ENCODE measurements around the gene APOBEC3C. TPM values are rescaled to one million over a fixed set of nuclear protein-coding genes. Genes with fewer than 3 reads are reported as not detected.
A peak's percentile ranks its signal among the peaks of the same experiment; 100 is the strongest.

APOBEC3C gene
- total and polyA plus RNA-seq, 2 of the 4 experiments (the other 2 are of a cell fraction) = 6.6 to 32.0 TPM

- Histone ChIP-seq H3K14ac (replicated peaks; ENCODE audit: low read depth, low read length) (peak overlapping the region; percentile 55; the same call in 1 of the 2 replicates), H3K4me1 (ENCODE audit: control insufficient read depth, insufficient read depth, low read length) (peaks cover 8% of the 10 kb centered on the region), H3K4ac (ENCODE audit: low read depth, low read length) (peak overlapping the region; percentile 60), H2BK120ac (ENCODE audit: low read depth, low read length) (no peak overlapping the region), H3K9ac (ENCODE audit: low read depth, low read length) (no peak overlapping the region), H3K27me3 (ENCODE audit: control insufficient read depth, insufficient read depth, low read length) (no peaks in the 10 kb centered on the region), H4K20me1 (ENCODE audit: insufficient read depth, low read length) (no peaks in the 10 kb centered on the region), H3K56ac (ENCODE audit: extremely low read depth, insufficient read depth, low read length) (no peak overlapping the region), H4K91ac (ENCODE audit: insufficient read depth, low read depth, low read length) (peak overlapping the region; percentile 68), H4K8ac (ENCODE audit: low read depth in 2 of 2, low read length in 2 of 2) (peak overlapping the region; percentile 83 to 90; a peak in 3 of 4 replicates), H2AK5ac (ENCODE audit: low read depth, low read length) (peak overlapping the region; percentile 76; the same call in 1 of the 2 replicates), H3K9me3 (ENCODE audit: control insufficient read depth, insufficient read depth, low read length) (no peaks in the 10 kb centered on the region), H3K4me3 (ENCODE audit: insufficient read depth, low read depth, low read length) (no peak overlapping the region), H3K79me1 (ENCODE audit: low read depth in 1 of 2, low read length in 2 of 2) (peaks cover 0 to 19% of the 10 kb centered on the region in 2 experiments), H2BK20ac (ENCODE audit: low read depth, low read length) (no peak overlapping the region), H2BK15ac (ENCODE audit: low read depth, low read length) (no peak overlapping the region), H3K9me1 (ENCODE audit: insufficient read depth, low read length) (peaks cover 8% of the 10 kb centered on the region), H3K36me3 (ENCODE audit: control insufficient read depth, insufficient read depth, low read length) (peaks cover 13% of the 10 kb centered on the region; the same call in 1 of the 2 replicates), H4K5ac (ENCODE audit: low read depth, low read length) (peak overlapping the region; percentile 82), H3K23ac (ENCODE audit: low read depth, low read length) (no peak overlapping the region), H3K27ac (ENCODE audit: insufficient read depth, low read length) (peak overlapping the region; percentile 38), H3K4me2 (ENCODE audit: low read depth, low read length) (peak overlapping the region; percentile 55), H2BK5ac (ENCODE audit: low read depth, low read length, poor library complexity, severe bottlenecking) (no peak overlapping the region), H3K18ac (ENCODE audit: low read depth, low read length) (peak overlapping the region; percentile 22; the same call in 1 of the 2 replicates), H2AFZ (replicated peaks; ENCODE audit: low read length, poor library complexity) (peak overlapping the region; percentile 51), H2AK9ac (replicated peaks; ENCODE audit: low read depth, low read length, poor library complexity) (peak overlapping the region; percentile 78)
- ChIA-PET CTCF (no interaction called here), POLR2A (ENCODE audit: unreplicated experiment) (no interaction called here)
- ATAC-seq (ENCODE audit: low read depth) (no peak), DNase-seq (no peak)
- dilution Hi-C loops (cut with HindIII; ENCODE audit: low sequenced_read_pairs, unreplicated experiment) = no loop called here
- intact Hi-C loops (cut with micrococcal nuclease) = no loop called here
- no TSS peak for BruUV-seq (replicated peaks)
- 94% methylated on average over 2 of the region's 9 CpGs; no CpG with 5 or more reads in 1 of the 2 experiments for WGBS, 2 experiments (ENCODE audit: extremely low coverage in 2 of 2, insufficient read length in 1 of 2)
- TF ChIP-seq FOS (IDR thresholded peaks at IDR 0.05; ENCODE audit: low read depth, low read length) (no peak), BHLHE40 (IDR thresholded peaks at IDR 0.05; ENCODE audit: low read depth, low read length) (no peak), RAD21 (IDR thresholded peaks at IDR 0.05; ENCODE audit: low read length) (no peak), RFX5 (IDR thresholded peaks at IDR 0.05; ENCODE audit: low read depth, low read length) (no peak), MXI1 (IDR thresholded peaks at IDR 0.05; ENCODE audit: borderline replicate concordance, low read depth, low read length) (no peak), CTCF (conservative IDR thresholded peaks at IDR 0.05; ENCODE audit: low read depth, low read length) (no peak), CHD1 (IDR thresholded peaks at IDR 0.05; ENCODE audit: low read depth, low read length) (no peak), SMC3 (IDR thresholded peaks at IDR 0.05; ENCODE audit: low read depth, low read length) (no peak), RCOR1 (IDR thresholded peaks at IDR 0.05; ENCODE audit: insufficient replicate concordance, low read length) (no peak), NFE2L2 (IDR thresholded peaks at IDR 0.05; ENCODE audit: low read depth, low read length) (no peak)
- in situ Hi-C loops (cut with MboI; ENCODE audit: low sequenced_read_pairs) = no loop called here
Observed at GRCh38 chr22:39021552-39022250, 7.6 kb downstream of the APOBEC3C start.
